OCI-LY3 (cell line): ENCODE data around the gene C12orf54.

Source experiments
- EZH2phosphoT487 ChIP-seq: fragments of 200-600 bp; shearing (Covaris generic); IDR thresholded peaks from 2 replicates; pipeline ENCODE4 v1.6.1; 2018; ENCODE audit warnings: antibody characterized with exemption, mixed run types, low read depth
- TF ChIP-seq, protein P1 (sequence below): fragments of 200-600, 300-600 bp; sonication (generic); IDR thresholded peaks from 2 replicates; pipeline ENCODE4 v1.5.1; 2014; ENCODE audit warnings: antibody characterized with exemption, low read length, low read depth

DNA sequence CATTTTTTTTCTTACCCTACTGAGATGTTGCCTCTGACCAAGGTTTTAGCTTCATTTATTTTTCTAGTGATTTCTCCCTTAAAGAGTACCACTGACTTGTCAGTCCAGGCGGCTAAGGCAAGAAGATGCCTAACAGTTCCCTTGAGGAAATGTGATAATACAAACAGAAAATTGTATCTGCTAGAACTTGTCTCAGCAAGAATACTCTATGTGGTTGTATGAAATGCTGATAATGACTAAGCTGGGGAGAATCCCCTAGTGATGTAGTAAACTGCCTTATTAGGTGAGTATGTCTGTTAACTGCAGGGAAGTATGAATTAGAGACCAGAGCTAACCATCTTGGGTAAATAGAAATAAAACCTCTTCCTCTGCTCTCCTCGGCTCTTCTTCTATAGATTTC lies 6.7 kb downstream of the C12orf54 start:
- TF ChIP-seq, protein P1, sequence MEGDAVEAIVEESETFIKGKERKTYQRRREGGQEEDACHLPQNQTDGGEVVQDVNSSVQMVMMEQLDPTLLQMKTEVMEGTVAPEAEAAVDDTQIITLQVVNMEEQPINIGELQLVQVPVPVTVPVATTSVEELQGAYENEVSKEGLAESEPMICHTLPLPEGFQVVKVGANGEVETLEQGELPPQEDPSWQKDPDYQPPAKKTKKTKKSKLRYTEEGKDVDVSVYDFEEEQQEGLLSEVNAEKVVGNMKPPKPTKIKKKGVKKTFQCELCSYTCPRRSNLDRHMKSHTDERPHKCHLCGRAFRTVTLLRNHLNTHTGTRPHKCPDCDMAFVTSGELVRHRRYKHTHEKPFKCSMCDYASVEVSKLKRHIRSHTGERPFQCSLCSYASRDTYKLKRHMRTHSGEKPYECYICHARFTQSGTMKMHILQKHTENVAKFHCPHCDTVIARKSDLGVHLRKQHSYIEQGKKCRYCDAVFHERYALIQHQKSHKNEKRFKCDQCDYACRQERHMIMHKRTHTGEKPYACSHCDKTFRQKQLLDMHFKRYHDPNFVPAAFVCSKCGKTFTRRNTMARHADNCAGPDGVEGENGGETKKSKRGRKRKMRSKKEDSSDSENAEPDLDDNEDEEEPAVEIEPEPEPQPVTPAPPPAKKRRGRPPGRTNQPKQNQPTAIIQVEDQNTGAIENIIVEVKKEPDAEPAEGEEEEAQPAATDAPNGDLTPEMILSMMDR: no peak
- no peak for TF ChIP-seq EZH2phosphoT487
